ENCODE results near the gene SSC4D.

GRCh38 chr7:76346097-76346496 is 63.4 kb downstream of the SSC4D start:
- TF ChIP-seq GATA2 (IDR thresholded peaks at IDR 0.05; ENCODE audit: low read depth, low read length) (no peak), GATA3 (IDR thresholded peaks at IDR 0.05; ENCODE audit: low read depth, low read length) (no peak)

All from SH-SY5Y (cell line).